Aorta (tissue), 5 donors: ENCODE results near the gene USP49. TPM values are rescaled to one million over a fixed set of nuclear protein-coding genes. Genes with fewer than 3 reads are reported as not detected.
"Not testable (repeated sequence)": the region's sequence is repeated elsewhere in the genome, so short reads cannot be mapped to it uniquely, and the experiment has no call there.

ENCODE experiments used
- ATAC-seq: fragments of 200-7000 bp; cut with Tn5 transposase; one replicate; pipeline ENCODE4 v1.9.1; 2022; ENCODE audit warnings: moderate library complexity; ENCODE audit not compliant: low FRiP score
- DNase-seq, 2 donors: peaks; one replicate each; pipeline ENCODE4 v3.0.0-alpha.2; 2020
- H3K27ac ChIP-seq, 2 donors: one replicate each; pipeline ENCODE4 v1.5.1; 2013; ENCODE audit warnings: low read length in 2 of 2, mild to moderate bottlenecking in 2 of 2, moderate library complexity in 2 of 2, control low read depth in 1 of 2, inconsistent platforms in 1 of 2, low read depth in 1 of 2
- H3K27me3 ChIP-seq, 2 donors: one replicate each; pipeline ENCODE4 v1.6.1; 2013; ENCODE audit warnings: control low read depth in 1 of 2, low read length in 1 of 2, mild to moderate bottlenecking in 1 of 2, moderate library complexity in 1 of 2; ENCODE audit not compliant: insufficient read depth in 2 of 2, control insufficient read depth in 1 of 2
- H3K36me3 ChIP-seq, 2 donors: one replicate each; pipeline ENCODE4 v1.6.1; 2013; ENCODE audit warnings: control low read depth in 1 of 2, low read length in 1 of 2, mild to moderate bottlenecking in 1 of 2; ENCODE audit not compliant: insufficient read depth in 2 of 2, control insufficient read depth in 1 of 2
- H3K4me1 ChIP-seq, 2 donors: one replicate each; pipeline ENCODE4 v1.6.1; 2013; ENCODE audit warnings: low read length in 2 of 2, control low read depth in 1 of 2, mild to moderate bottlenecking in 1 of 2, moderate library complexity in 1 of 2; ENCODE audit not compliant: insufficient read depth in 2 of 2, control insufficient read depth in 1 of 2
- H3K4me3 ChIP-seq, 2 donors: one replicate each; pipeline ENCODE4 v1.5.1; 2013; ENCODE audit warnings: low read length in 2 of 2, control low read depth in 1 of 2, mild to moderate bottlenecking in 1 of 2
- H3K9me3 ChIP-seq: one replicate; pipeline ENCODE4 v1.6.1; 2013; ENCODE audit warnings: mild to moderate bottlenecking, low read length; ENCODE audit not compliant: control insufficient read depth
- WGBS, 2 donors: extraction: QIAGEN DNeasy Blood & Tissue Kit; methylation state at CpG; one replicate each; pipeline ENCODE4 v1.1.7; 2013; 5-methylcytosine and 5-hydroxymethylcytosine counted together
- intact Hi-C, 2 donors: fragments of 100-400 bp; cut with DNase I; formaldehyde crosslinking; loops; one replicate each; pipeline versions ENCODE4 v1.14.2 to v1.15.0; 2022
- long read RNA-seq, 2 donors: library from polyadenylated mRNA; unstranded; transcript quantifications; one replicate each; pipeline ENCODE4 v2.0.0, GENCODE V29; 2020 to 2021
- polyA plus RNA-seq, 2 donors: library from polyadenylated mRNA; stranded (reverse); fragments of 200-250 nt; gene quantifications; one replicate each; pipeline ENCODE4 v1.2.3, GENCODE V29; 2013
- total RNA-seq, 2 donors: library from RNA; stranded (reverse); fragmentation: NEBNext Ultra II Directional; extraction: Animal tissue kit (Norgen Biotek cat#: 25700); gene quantifications; one replicate each; pipeline ENCODE4 v1.2.1, GENCODE V29; 2021
- donor health status: healthy with polysubstance abuse.
- donor health status: Bipolar disorder and iron deficiency.
- donor health status: DM: no; HTN: no; CAD: no.
- donor health status: DM: no; HTN: no; CAD: no.
- donor health status: DM: yes; HTN: yes; CAD: no.

USP49 gene
- total RNA-seq = 1 to 10 TPM; 2.3 to 5.3 TPM
- polyA plus RNA-seq = 1 to 10 TPM; 1.3 to 1.5 TPM
- long read RNA-seq, donor 1, partial matches to known transcripts = 6 of 12 reads
- long read RNA-seq, donor 1, other reads (novel, unspliced or antisense) = 6 of 12 reads
- long read RNA-seq, donor 2, partial matches to known transcripts = 4 of 10 reads
- long read RNA-seq, donor 2, other reads (novel, unspliced or antisense) = 6 of 10 reads

GRCh38 chr6:41895300-41896233 is at the start of gene USP49:
USP49 (minus strand) TSS chr6:41895375; CDS start chr6:41806983, 88,392 bp downstream.
- peak within 1 kb of the TSS in 1 of 2 donors; percentile 41 for H3K27ac ChIP-seq
- intact Hi-C loops = loop anchor here (1.0 to 10.0 kb wide), 2 partner anchors 111 to 155 kb away; partner anchors contain the start of genes PRICKLE4 (in 1 of the 2), TAF8 (in 1 of the 2) and TOMM6 (in 1 of the 2)
- peak within 1 kb of the TSS; percentile 82 to 99 for H3K4me3 ChIP-seq
- H3K36me3 ChIP-seq = no peaks in the 10 kb centered on the region
- peaks cover 0 to 2% of the 10 kb centered on the region in 2 donors for H3K4me1 ChIP-seq
- ATAC-seq = peak; percentile 98
- H3K9me3 ChIP-seq = no peaks in the 10 kb centered on the region
- 1% methylated on average over 54 to 55 of the region's 55 CpGs for WGBS, 2 donors
- peak; percentile 91 to 97 for DNase-seq
- no peaks in the 10 kb centered on the region for H3K27me3 ChIP-seq

GRCh38 chr6:41943456-41943855 is 48.3 kb upstream of the USP49 start:
- Histone ChIP-seq H3K4me1 (no peaks in the 10 kb centered on the region), H3K4me3 (no peak overlapping the region), H3K27ac (no peak overlapping the region), H3K9me3 (no peaks in the 10 kb centered on the region), H3K27me3 (no peaks in the 10 kb centered on the region), H3K36me3 (no peaks in the 10 kb centered on the region)
- DNase-seq = no peak
- no peak for ATAC-seq
- intact Hi-C loops = no loop called here

GRCh38 chr6:41942882-41943281 is 47.7 kb upstream of the USP49 start:
- DNase-seq, H3K4me1 ChIP-seq, H3K27ac ChIP-seq, intact Hi-C loops, ATAC-seq, H3K27me3 ChIP-seq, H3K36me3 ChIP-seq, H3K9me3 ChIP-seq, H3K4me3 ChIP-seq: not testable (repeated sequence)
- WGBS, 2 donors = 92 to 94% methylated on average over 13 to 14 of the region's 14 CpGs

- 32 to 36% methylated on average over 20 of the region's 20 CpGs for WGBS, 2 donors
Observed at GRCh38 chr6:41942067-41942851, 47.1 kb upstream of the USP49 start.

GRCh38 chr6:41941280-41942066 is 46.3 kb upstream of the USP49 start, which contains the start of gene CCND3:
CCND3 (minus strand) TSS chr6:41941808; CDS start chr6:41941649, 159 bp downstream.
- ATAC-seq (peak; percentile 94), DNase-seq (peak; percentile 96 to 98)
- Histone ChIP-seq H3K4me1 (no peaks in the 10 kb centered on the region), H3K36me3 (no peaks in the 10 kb centered on the region), H3K9me3 (no peaks in the 10 kb centered on the region), H3K27ac (peak within 1 kb of the TSS in 1 of 2 donors; percentile 90), H3K27me3 (no peaks in the 10 kb centered on the region), H3K4me3 (peak within 1 kb of the TSS; percentile 80 to 81)
- intact Hi-C loops = loop anchor here in 1 of 2 donors (2.0 kb wide), 1 partner anchor 107 kb away; no protein-coding TSS in a partner anchor
- 0 to 1% methylated on average over 77 to 87 of the region's 87 CpGs for WGBS, 2 donors

More at GRCh38 chr6:41942067-41942851, 47.1 kb upstream of the USP49 start:
- Histone ChIP-seq H3K27ac (peak overlapping the region in 1 of 2 donors; percentile 90), H3K9me3 (no peaks in the 10 kb centered on the region), H3K27me3 (no peaks in the 10 kb centered on the region), H3K4me3 (peak overlapping the region; percentile 30 to 81), H3K4me1 (no peaks in the 10 kb centered on the region), H3K36me3 (no peaks in the 10 kb centered on the region)
- ATAC-seq (no peak), DNase-seq (no peak)
- intact Hi-C loops = no loop called here

- Histone ChIP-seq H3K4me3 (peak overlapping the region; percentile 80 to 81), H3K9me3 (no peaks in the 10 kb centered on the region), H3K27ac (peak overlapping the region in 1 of 2 donors; percentile 71), H3K4me1 (no peaks in the 10 kb centered on the region), H3K36me3 (no peaks in the 10 kb centered on the region), H3K27me3 (no peaks in the 10 kb centered on the region)
- 0% methylated on average over 36 to 38 of the region's 38 CpGs for WGBS, 2 donors
- intact Hi-C loops = loop anchor here in 1 of 2 donors (2.0 kb wide), 1 partner anchor 108 kb away; no protein-coding TSS in a partner anchor
- peak; percentile 63 to 85 for DNase-seq
- ATAC-seq = peak; percentile 22
Observed at GRCh38 chr6:41940759-41941279, 45.6 kb upstream of the USP49 start.

GRCh38 chr6:41939848-41940758 is 44.9 kb upstream of the USP49 start:
- H3K27me3 ChIP-seq = no peaks in the 10 kb centered on the region
- no peak overlapping the region for H3K27ac ChIP-seq
- H3K9me3 ChIP-seq = no peaks in the 10 kb centered on the region
- ATAC-seq (no peak), DNase-seq (no peak)
- 23 to 25% methylated on average over 26 to 27 of the region's 27 CpGs for WGBS, 2 donors
- no peaks in the 10 kb centered on the region for H3K4me1 ChIP-seq
- intact Hi-C loops = loop anchor here (1.0 to 5.0 kb wide), 3 partner anchors 19 to 109 kb away; partner anchors contain the start of genes BYSL (in 1 of the 2) and MED20 (in 1 of the 2)
- no peaks in the 10 kb centered on the region for H3K36me3 ChIP-seq
- peak overlapping the region in 1 of 2 donors; percentile 81 for H3K4me3 ChIP-seq
